ENCODE data around the gene SPOCK2. TPM values are rescaled to one million over a fixed set of nuclear protein-coding genes. Genes with fewer than 3 reads are reported as not detected.

SPOCK2 gene
- total RNA-seq, 2 donors from 2014 or later: 5.1 to 163 TPM

DNA sequence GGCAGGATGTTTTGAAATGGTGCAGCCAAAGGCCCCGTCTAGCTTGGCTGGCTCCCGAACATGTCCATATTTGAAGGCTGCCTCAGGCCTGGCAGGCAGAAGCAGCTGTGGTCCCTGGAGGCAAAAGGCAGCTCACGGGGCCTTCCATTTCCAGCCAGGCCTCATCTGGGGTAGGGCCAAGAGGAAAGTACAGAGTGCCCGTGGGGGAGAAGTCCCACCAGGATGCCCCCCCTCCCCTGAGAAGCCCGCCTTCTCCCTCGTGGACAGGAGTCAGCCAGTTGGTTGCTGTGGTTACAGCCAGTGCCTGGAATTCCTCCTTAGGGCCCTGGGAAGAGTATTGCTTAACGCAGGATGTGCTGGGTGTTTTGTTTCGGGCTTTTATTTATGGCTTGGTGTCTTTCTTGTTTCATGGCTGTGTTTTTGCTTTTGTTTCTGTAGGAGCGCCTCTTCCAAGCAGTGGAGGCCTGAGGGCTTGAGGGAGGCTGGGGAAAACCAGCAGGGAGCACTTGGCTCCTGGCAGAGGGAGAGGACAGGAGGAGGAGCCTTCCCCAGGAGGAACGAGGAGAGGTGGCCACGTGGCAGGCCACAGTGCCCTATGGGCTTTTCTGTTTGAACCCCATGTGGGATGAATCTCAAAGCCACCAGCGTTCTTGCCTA is 78.8 kb downstream of the SPOCK2 start:
- Histone ChIP-seq H3K27ac (peak overlapping the region; percentile 81 to 82), H3K4me1 (replicated peaks) (peaks cover 20% of the 10 kb centered on the region), H3K27me3 (replicated peaks; ENCODE audit: insufficient read depth) (no peaks in the 10 kb centered on the region), H3K9me3 (no peaks in the 10 kb centered on the region), H3K4me3 (no peak overlapping the region), H3K36me3 (peaks cover 0 to 12% of the 10 kb centered on the region in 2 donors)
- WGBS: 4% methylated on average over 12 of the region's 12 CpGs
- intact Hi-C loops (cut with DNase I): loop anchor here (2.0 kb wide), 1 partner anchor 45 kb away; the partner anchor contains the start of gene CHST3
- no peak for TF ChIP-seq POLR2A (IDR thresholded peaks at IDR 0.05)
- TF ChIP-seq POLR2AphosphoS5 (IDR thresholded peaks at IDR 0.05): peak; percentile 90
- TF ChIP-seq, protein P1, sequence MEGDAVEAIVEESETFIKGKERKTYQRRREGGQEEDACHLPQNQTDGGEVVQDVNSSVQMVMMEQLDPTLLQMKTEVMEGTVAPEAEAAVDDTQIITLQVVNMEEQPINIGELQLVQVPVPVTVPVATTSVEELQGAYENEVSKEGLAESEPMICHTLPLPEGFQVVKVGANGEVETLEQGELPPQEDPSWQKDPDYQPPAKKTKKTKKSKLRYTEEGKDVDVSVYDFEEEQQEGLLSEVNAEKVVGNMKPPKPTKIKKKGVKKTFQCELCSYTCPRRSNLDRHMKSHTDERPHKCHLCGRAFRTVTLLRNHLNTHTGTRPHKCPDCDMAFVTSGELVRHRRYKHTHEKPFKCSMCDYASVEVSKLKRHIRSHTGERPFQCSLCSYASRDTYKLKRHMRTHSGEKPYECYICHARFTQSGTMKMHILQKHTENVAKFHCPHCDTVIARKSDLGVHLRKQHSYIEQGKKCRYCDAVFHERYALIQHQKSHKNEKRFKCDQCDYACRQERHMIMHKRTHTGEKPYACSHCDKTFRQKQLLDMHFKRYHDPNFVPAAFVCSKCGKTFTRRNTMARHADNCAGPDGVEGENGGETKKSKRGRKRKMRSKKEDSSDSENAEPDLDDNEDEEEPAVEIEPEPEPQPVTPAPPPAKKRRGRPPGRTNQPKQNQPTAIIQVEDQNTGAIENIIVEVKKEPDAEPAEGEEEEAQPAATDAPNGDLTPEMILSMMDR (IDR thresholded peaks at IDR 0.05): peak in 1 of 4 experiments; percentile 19
- DNase-seq (ENCODE audit: low spot score): peak; percentile 87

DNA sequence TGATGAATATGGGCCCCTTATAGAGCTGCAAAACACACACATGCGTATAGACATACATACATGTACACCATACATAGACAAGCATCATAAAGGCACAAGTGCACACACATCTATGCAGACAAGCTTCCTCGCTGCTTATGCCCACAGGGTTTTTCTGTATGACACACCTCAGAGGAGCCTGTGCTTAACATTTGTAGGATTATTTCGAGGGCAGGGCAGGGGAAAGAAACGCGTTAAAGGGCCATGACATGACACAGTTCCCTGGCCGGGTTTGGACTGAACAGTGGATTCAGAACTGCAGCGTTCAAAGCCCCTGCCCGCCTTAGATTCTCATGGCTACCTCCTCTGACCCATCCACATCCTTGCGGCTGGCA is 79.3 kb downstream of the SPOCK2 start:
- Histone ChIP-seq H3K27ac (peak overlapping the region; percentile 81 to 82), H3K4me3 (no peak overlapping the region), H3K4me1 (replicated peaks) (peaks cover 20% of the 10 kb centered on the region), H3K36me3 (peaks cover 0 to 12% of the 10 kb centered on the region in 2 donors), H3K27me3 (replicated peaks; ENCODE audit: insufficient read depth) (no peaks in the 10 kb centered on the region), H3K9me3 (no peaks in the 10 kb centered on the region)
- DNase-seq (ENCODE audit: low spot score): no peak
- TF ChIP-seq, protein P1 (IDR thresholded peaks at IDR 0.05): no peak
- TF ChIP-seq POLR2AphosphoS5 (IDR thresholded peaks at IDR 0.05): no peak
- intact Hi-C loops (cut with DNase I): loop anchor here (2.0 kb wide), 1 partner anchor 44 kb away; the partner anchor contains the start of gene CHST3
- WGBS: 19% methylated on average over 9 of the region's 9 CpGs

Other genes starting within 250 kb of the SPOCK2 start
- 1,000 to 10,000 TPM; 1,144 to 1,344 TPM for gene PSAP, start 237.3 kb downstream of the SPOCK2 start, total RNA-seq
- gene CHST3, start 124.2 kb downstream of the SPOCK2 start, total RNA-seq: 100 to 1,000 TPM in 1 of 2 donors, 10 to 100 TPM in 1; 16.5 to 197 TPM
- gene ANAPC16, start 127.5 kb upstream of the SPOCK2 start, total RNA-seq: 100 to 1,000 TPM in 1 of 2 donors, 10 to 100 TPM in 1; 73.4 to 123 TPM
- gene ASCC1, start 127.7 kb upstream of the SPOCK2 start, total RNA-seq: 10 to 100 TPM; 14.8 to 38.3 TPM
- gene DDIT4, start 185.4 kb upstream of the SPOCK2 start, total RNA-seq: 100 to 1,000 TPM; 259 to 265 TPM

Measured in prostate gland (tissue), 2 donors.